GM21515 (cell line): ENCODE measurements around the gene EOGT.

Source experiments
- ATAC-seq: cut with Tn5 transposase; IDR thresholded peaks from one replicate; pipeline ENCODE4 v1.9.1; 2021; ENCODE audit not compliant: unreplicated experiment

Gene EOGT

DNA sequence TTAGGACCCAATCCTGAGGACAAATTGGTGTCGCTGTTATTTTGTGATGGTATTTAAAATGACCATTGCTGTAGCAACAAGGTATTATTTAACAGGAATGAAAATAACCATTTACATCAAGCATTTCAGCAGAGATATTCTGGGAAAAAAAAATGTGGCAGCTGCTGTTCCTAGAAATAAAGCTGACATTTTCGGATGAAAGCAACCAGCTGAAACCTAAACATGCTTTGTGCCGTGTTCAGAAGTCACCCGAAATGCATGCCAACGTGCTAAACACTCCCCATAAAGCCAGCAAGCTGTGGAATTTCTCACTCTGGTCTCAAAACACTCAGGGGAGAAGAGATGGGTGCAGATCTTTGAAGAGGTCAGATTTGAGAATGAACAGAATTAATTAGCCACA is 49.6 kb downstream of the EOGT start:
- ATAC-seq = no peak

DNA sequence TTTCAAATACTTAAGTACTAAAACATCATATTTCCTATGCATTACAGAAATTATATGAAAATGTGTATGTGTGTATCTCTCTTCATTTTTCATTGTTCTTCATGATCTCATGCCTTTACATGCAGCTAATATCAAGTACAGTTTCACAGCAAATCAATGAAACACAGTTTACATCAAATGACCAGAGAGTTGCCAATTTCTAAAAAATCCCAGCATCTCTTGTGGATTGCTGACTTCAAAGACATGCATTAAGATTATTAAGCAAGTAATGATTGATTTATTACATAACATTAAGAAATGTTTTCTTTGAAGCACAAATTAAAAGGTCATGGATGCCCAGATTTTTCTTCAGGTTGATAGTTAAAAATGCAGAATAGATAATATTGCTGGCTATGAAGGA is 50.1 kb downstream of the EOGT start:
- no peak for ATAC-seq

DNA sequence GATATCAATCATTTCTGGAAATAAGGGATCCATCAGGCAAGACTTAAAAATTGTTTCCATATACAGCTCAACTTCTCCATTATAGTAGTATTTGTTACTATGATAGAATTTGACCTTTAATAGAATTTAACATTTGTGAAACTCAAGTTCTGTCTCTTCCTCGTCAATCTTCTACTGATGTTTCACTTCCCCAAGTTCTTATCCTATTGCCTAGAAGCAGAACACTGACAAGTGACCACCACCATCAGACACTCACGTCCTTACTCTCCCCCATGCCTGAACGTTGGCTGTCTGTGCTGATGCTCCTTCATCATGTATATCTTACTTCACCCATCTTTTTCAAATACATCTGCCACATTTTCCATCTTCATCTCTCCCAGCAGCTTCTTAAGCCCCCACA is 54.6 kb downstream of the EOGT start:
- ATAC-seq = no peak

DNA sequence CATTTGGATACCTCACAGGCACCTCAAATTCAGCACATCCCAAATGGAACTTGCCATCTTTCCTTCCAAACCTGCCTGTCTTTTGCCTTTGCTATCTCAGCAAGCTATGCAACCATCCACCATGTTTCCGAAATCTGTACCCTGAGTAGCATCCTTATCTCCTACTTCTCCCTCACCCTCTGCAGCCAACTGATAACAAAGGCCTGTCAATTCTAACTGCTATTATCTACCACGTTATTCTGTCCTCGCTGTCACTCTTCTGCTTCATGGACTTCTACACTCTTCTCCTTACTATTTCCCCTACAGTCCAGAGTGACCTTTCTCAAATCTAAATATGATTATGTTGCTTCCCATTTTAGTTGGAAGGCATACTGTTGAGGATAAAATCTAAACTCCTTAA is 55.6 kb downstream of the EOGT start:
- ATAC-seq = no peak

DNA sequence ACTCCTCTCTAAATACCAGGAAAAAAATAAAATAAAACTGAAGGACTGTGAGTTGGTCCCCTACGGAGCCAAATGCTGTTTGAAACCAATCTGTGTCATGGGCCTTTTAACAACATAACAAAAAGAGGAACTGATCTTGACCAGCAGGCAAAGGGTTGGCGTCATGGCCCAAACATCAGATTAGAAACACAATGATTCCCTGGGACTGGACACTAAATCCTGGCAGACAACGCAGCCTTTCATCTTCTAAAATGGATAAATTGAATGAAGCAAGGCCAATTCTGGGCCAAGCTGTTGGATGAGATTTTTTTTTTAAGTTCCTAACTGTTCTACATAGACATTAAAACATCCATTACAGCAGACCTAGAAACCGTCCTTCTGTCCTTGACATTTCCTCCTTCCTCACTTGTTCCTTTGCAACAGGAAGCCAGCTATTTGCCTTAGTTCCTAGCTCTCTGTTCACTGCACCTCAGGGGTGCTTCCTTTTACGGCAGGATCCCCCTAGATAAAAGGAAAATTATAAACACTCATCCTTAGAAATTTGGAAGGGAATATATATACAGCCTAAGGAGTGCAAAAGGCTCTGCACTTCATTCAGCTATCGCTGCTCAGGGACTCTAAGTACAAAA is 59.6 kb downstream of the EOGT start:
- ATAC-seq = no peak

DNA sequence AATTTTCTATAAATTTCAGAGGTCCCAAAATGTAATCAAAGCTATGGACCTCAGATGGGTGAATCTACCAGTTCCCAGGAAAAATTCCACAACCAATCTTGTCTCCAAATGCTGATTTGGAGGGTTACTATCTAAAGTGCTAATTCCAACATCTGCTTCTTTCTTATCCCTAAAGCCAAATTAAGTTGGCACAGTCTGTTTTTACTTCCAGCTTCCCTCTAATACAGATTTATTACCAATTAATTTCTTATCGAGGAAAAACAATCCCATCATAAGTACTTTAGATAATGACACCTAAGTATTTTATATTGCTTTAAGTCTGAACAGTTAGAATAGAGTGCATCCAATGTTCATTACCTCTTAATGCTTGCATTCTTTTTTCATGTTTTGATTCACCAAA is 68.3 kb downstream of the EOGT start:
- no peak for ATAC-seq

DNA sequence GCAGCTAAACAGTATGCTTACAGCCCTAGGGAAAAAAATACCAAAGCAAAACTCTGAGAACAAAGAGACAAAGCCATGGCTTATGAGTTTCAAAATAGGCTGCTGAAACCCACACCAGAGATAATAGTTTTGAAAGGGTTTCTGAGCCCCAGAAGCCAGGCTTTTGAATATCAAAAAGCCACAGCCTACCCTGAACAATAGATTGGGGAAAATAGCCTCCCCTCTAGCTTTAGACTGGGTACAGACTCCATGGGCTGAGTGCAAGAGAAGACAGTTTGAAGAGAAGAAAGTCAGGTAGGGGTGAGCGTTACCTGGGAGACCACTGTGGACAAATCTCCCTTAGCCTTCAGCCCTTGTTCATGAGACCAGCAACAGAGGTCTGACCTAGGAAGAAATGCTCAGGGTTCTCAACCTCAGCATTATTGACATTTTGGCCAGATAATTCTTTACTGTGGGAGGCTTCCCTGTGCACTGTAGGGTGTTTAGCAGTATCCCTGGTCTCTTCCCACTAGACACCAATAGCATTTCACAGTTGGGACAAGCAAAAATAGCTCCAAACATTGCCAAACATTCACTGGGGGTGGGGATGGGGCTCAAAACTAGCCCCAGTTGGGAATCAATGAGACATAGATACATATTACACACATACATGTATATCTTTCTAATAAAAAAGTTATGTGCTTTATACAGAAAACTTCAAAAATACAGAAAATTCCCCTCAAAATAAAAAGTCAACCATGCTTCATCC is 69.6 kb downstream of the EOGT start:
- ATAC-seq = no peak

DNA sequence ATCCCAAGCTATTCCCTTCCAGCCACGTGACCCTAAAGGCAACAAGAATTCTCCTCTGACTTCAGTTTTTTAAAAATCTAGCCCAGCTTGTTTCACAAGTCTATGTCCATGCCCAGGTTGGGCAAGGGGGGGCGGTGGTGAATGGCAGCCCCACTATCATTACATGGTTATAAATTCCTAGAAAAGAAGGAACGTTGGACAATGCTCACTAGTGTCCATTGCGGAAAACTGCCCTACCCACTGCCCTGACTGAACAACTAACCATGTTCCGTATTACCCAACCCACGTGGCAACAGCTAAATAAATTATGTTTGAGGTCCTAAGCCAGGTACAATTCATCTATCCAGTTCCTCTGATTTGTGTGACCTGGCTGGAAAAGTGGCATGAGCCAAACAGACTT is 72.4 kb downstream of the EOGT start:
- no peak for ATAC-seq

DNA sequence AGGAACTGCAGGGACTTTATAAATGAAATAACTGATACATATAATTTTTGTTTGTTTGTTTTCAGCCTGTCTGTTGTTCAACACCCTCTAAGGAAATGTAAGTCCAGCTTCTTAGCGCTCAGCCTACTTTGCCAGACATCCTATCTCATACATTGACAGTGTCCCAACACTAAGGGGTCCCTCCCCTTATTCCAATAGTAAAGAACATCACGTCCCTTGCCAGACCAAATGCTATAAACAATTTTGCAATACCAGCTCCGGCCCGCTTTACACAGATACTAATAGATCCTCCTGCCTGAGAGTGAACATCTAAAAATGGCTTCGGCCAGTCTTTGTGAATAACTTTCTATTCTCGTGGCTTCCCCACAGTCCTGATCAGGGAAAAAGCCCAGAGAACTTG is 76.6 kb downstream of the EOGT start:
- no peak for ATAC-seq

DNA sequence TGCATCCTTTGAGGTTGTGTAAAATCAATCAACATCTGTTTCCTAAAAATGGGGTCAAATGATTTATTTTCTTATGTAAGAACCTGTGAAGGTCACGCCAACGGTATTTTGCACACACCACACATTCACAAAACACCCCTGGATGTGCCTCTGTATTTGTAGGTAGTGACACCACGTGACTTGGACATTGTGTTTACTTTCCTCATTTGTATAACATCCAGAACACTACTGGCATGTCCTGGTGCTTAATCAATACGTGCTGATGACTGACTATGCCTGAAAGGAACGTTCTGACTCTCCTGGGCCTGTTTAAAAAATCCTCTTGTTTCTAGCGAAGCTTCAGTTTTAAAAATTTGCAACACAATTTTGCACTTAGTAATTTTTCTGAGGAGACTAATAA is 77.7 kb downstream of the EOGT start:
- ATAC-seq = no peak

DNA sequence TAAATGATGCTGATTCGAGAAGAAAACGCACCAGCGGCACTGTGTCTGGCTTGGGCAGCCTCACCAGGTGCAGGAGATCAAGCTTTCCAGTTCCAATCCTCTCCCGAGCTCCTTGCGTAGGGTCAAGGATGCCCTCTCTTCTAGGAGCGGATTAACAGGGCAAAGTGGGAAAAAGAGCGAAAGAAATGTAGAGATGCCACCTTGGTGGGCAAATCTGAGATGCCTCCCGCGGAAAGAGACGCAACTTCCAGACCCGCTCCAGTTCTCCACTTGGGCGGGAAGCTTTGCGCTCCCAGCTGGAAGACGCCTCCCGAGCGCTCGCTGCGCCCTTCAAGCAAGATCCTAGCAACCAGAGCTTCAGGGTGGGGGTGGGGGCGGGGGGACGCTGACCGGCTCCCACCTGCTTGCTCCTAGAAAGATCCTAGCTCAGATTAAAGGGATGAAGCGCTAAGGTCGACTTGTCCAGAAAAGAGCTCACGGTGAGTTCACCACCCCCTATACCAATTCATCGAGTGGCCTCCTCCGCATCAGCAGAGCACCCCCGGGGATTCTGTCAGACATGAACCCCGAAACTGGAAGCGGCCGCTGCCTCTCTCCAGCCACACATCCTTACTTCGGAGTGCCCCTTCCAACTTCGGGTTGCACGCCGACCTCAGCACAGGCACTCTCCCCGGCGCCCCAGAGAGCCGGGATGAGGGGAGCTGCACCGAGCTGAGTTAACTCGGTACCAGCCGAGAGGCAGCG is 81.9 kb downstream of the EOGT start:
- ATAC-seq = no peak
